LNCaP clone FGC (cell line): ENCODE data around the gene VAPA.
A peak's percentile ranks its signal among the peaks of the same experiment; 100 is the strongest.
"Not testable (repeated sequence)": the region's sequence is repeated elsewhere in the genome, so short reads cannot be mapped to it uniquely, and the experiment has no call there.

Experiments used
- DNase-seq: peaks from one replicate; pipeline ENCODE4 v3.0.0-alpha.2; 2011; ENCODE audit warnings: low read depth
- H3K4me3 ChIP-seq: 2 replicates; pipeline ENCODE4 v1.5.1; 2011; ENCODE audit warnings: mild to moderate bottlenecking, low read depth, low read length, control low read depth
- TF ChIP-seq, protein P1 (sequence below): IDR thresholded peaks from 2 replicates; pipeline ENCODE4 v1.5.1; 2012; ENCODE audit warnings: mild to moderate bottlenecking; ENCODE audit not compliant: control insufficient read depth, insufficient read depth; ENCODE audit errors: extremely low read depth

Gene VAPA

DNA sequence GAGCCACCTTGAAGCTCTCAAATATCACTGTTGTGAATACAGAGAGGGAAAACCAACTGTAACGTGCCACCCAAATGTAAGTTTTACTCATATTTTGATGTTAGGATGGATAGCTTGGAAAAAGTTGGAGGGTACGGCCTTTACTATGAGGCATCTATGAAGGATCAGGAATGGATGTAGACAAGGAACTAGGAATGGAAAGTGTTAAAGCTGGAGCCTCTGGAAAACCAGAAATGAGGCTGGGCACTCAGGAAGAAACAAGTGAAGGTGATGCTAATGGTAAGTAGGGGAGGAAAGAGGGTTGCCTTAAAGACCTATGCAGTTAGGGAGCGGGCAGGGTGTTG is 27.8 kb upstream of the VAPA start:
- TF ChIP-seq, protein P1, sequence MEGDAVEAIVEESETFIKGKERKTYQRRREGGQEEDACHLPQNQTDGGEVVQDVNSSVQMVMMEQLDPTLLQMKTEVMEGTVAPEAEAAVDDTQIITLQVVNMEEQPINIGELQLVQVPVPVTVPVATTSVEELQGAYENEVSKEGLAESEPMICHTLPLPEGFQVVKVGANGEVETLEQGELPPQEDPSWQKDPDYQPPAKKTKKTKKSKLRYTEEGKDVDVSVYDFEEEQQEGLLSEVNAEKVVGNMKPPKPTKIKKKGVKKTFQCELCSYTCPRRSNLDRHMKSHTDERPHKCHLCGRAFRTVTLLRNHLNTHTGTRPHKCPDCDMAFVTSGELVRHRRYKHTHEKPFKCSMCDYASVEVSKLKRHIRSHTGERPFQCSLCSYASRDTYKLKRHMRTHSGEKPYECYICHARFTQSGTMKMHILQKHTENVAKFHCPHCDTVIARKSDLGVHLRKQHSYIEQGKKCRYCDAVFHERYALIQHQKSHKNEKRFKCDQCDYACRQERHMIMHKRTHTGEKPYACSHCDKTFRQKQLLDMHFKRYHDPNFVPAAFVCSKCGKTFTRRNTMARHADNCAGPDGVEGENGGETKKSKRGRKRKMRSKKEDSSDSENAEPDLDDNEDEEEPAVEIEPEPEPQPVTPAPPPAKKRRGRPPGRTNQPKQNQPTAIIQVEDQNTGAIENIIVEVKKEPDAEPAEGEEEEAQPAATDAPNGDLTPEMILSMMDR = no peak
- H3K4me3 ChIP-seq = no peak overlapping the region
- DNase-seq = no peak

DNA sequence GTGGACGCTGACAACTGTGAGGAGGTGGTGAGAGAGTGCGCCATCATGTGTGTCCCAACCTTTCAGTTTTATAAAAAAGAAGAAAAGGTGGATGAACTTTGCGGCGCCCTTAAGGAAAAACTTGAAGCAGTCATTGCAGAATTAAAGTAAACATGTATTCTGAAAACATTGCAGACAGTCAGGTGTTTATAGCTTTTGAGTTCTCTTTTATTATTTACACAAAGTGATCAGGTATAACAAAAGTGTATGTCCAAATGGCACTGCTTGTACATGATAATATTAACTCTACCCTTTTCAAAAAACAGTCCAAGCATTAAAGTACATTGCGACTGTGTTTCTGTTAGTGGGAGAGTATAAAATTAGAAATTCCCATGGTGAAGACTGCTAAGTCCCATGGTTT is 25.8 kb upstream of the VAPA start:
- TF ChIP-seq, protein P1 = no peak
- peak; percentile 56 for DNase-seq
- no peak overlapping the region for H3K4me3 ChIP-seq

DNA sequence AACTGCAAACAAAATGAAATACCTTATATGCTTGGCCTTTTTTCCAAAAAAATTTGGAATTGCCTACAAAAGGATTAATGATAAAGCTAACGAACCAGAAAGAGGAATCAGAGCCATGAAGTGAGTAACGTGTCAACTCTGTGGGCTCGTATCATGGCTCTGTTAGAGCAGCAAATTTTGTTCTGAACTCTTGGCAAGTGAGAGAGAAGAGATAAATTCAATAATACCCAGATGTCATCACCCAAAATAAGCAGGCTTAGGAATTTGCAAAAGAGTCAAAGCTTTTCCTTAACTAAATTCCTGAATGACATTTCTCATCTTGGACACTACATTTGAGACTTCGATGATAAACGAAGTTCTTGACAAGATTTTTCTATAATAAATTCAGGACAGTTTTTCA is 23.6 kb upstream of the VAPA start:
- H3K4me3 ChIP-seq = no peak overlapping the region
- TF ChIP-seq, protein P1 = no peak
- DNase-seq = no peak

DNA sequence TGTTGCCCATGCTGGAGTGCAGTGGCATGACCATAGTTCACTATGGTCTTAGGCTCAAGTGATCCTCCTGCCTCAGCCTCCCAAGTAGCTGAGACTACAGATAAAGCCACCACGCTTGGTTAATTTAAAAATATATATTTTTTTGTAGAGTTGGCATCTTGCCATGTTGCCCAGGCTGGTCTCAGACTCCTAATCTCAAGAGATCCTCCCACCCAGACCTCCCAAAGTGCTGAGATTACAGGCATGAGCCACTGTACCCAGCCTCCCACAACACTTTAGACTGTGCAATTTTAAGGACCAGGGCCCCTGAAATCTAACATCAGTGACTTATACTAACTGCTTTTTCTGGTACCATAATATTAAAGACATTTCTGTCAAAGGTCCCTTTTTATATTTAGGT is 22.9 kb upstream of the VAPA start:
- TF ChIP-seq, protein P1 = no peak
- no peak for DNase-seq
- H3K4me3 ChIP-seq = no peak overlapping the region

DNA sequence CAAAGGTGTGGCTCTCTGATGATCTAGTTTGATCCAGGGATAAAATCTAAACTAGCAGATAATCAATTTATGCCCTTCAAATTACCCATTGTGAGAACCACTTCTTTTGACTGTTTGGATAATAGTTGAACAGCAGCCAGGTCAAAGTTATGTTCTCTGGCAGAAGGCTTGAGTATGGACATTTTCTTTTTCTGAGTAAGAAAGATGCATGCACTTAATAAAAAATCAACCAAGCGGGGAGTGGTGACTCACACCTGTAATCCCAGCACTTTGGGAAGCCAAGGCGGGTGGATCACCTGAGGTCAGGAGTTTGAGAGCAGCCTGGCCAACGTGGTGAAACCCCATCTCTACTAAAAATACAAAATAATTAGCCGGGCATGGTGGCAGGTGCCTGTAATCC is 22.3 kb upstream of the VAPA start:
- not testable (repeated sequence) for H3K4me3 ChIP-seq, DNase-seq

DNA sequence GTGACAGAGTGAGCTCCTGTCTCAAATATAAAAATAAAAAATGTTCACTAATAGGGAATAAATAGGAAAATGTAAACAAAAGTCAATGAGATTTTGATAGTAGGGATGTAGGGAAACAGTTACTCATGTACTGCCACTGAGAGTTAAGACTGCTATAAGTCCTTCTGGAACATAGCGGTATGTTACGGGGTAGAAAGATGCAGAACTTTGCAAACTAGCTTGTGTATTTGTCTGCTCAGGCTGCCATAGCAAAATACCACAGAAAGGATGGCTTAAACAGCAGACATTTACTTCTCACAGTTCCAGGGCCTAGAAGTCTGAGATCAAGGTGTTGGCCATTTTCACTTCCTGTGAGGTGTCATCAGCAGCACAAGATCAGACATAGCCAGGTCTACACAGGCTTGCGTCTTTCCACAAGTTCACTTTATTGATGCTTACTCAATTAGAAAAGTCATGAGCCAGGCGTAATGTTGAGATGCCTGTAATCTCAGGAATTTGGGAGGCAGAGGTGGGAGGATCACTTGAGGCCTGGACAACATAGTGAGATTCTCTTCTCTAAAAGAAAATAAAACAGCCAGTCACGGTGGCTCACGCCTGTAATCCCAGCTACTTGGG is 19.3 kb upstream of the VAPA start:
- DNase-seq = no peak
- H3K4me3 ChIP-seq = no peak overlapping the region
- TF ChIP-seq, protein P1 = no peak

DNA sequence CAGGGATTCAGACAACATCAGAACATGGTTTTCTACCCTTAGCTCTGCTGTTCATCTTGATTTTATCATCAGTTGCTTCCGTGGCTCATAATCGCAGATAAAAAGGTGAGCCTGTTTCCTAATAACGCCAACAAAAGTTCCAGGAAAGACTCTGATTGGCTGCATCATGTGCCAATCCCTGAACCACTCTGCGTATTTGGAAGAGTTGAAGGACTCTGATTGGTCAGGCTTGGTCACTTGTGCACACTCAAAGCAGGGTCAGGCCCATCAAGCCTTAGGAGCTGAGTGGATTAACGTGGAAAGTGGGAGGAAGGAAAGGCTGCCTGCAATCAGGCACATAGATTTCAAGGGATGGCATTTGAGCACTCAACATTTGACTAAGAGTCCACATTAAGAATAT is 16.7 kb upstream of the VAPA start:
- H3K4me3 ChIP-seq = no peak overlapping the region
- TF ChIP-seq, protein P1 = no peak
- no peak for DNase-seq

DNA sequence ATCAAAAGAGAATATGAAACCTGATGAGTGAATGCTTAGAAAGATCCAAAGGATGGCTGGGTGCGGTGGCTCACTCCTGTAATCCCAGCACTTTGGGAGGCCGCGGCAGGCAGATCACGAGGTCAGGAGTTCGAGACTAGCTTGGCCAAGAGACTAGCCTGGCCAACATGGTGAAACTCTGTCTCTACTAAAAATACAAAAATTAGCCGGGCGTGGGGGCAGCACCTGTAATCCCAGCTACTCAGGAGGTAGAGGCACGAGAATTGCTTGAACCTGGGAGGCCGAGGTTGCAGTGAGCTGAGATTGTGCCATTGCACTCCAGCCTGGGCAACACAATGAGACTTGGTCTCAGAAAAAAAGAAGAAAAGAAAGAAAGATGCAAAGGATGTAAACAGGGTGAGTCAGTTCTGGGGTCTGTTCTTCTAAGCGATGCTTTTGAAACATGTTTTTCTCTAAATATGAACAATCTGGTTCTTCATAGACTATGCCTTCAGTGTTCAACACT is 16.0 kb upstream of the VAPA start:
- DNase-seq, H3K4me3 ChIP-seq: not testable (repeated sequence)
